K562 (cell line): ENCODE results near the gene CDC23. TPM values are rescaled to one million over a fixed set of nuclear protein-coding genes. Genes with fewer than 3 reads are reported as not detected.

Experiments used
- BRCA1 ChIP-seq, 2 experiments: fragments of 450-650 bp in 1 of 2; sonication (generic) in 1 of 2; formaldehyde crosslinking in 1 of 2; IDR thresholded peaks; 2 replicates each; pipeline versions ENCODE4 v1.5.0 to v1.6.1; 2017 to 2020; ENCODE audit warnings: mild to moderate bottlenecking in 1 of 2, missing genetic modification reagents in 1 of 2
- CC2D1A ChIP-seq: fragments of 450-650 bp; IDR thresholded peaks from 2 replicates; pipeline ENCODE4 v1.6.1; 2017; ENCODE audit warnings: mild to moderate bottlenecking
- DNMT1 ChIP-seq: fragments of 450-650 bp; IDR thresholded peaks from 2 replicates; pipeline ENCODE4 v1.6.1; 2016; ENCODE audit warnings: antibody characterized with exemption, mild to moderate bottlenecking
- FOXK1 ChIP-seq: sonication (generic); formaldehyde crosslinking; IDR thresholded peaks from 2 replicates; pipeline ENCODE4 v1.8.0; 2022; ENCODE audit warnings: missing genetic modification reagents, mild to moderate bottlenecking, borderline replicate concordance
- HIVEP1 ChIP-seq: fragments of 250-450 bp; sonication (Bioruptor Pico); IDR thresholded peaks from 2 replicates; pipeline ENCODE4 v1.4.0; 2020; ENCODE audit warnings: mild to moderate bottlenecking
- RFX5 ChIP-seq: IDR thresholded peaks from 2 replicates; pipeline ENCODE4 v1.6.1; 2011; ENCODE audit warnings: low read depth, mild to moderate bottlenecking, improper control_type of control experiment, low read length
- RUNX1 ChIP-seq: sonication (generic); IDR thresholded peaks from 2 replicates; pipeline ENCODE4 v1.6.1; 2016; ENCODE audit warnings: antibody characterized with exemption, low read depth
- SNIP1 ChIP-seq: fragments of 450-650 bp; IDR thresholded peaks from 2 replicates; pipeline ENCODE4 v1.7.1; 2017; ENCODE audit warnings: low read depth, mild to moderate bottlenecking
- USF1 ChIP-seq: sonication (generic); formaldehyde crosslinking; IDR thresholded peaks from 2 replicates; pipeline ENCODE4 v1.9.0; 2022; ENCODE audit warnings: mild to moderate bottlenecking, missing genetic modification reagents
- ZNF318 ChIP-seq, 2 experiments: fragments of 450-650 bp; IDR thresholded peaks; 2 replicates each; pipeline ENCODE4 v1.6.1; 2016; ENCODE audit warnings: mild to moderate bottlenecking in 2 of 2, borderline replicate concordance in 1 of 2, low read depth in 1 of 2, moderate library complexity in 1 of 2
- polyA plus RNA-seq, 8 experiments: library from polyadenylated mRNA; depleted of rRNA in 4 of 8; stranded (reverse) in 5 of 8; unstranded in 3 of 8; fragments of >200 nt; fragmentation: Nextera tagmentation in 2 of 8; fragmentation: Illumina TruSeq in 1 of 8; extraction: Ambion mirVana in 2 of 8; extraction: Trizol in 1 of 8; gene quantifications; 2 replicates each; pipeline versions ENCODE4 v1.2.1 to v1.2.3, GENCODE V29; 2011 to 2014; ENCODE audit warnings: inconsistent platforms in 1 of 8, missing spikeins in 1 of 8
- total RNA-seq, 7 experiments: library from RNA; depleted of rRNA in 6 of 7; stranded (reverse); fragments of >200 nt in 6 of 7; fragmentation: Illumina TruSeq in 2 of 7; extraction: Trizol in 2 of 7; gene quantifications; 2 replicates each; pipeline versions ENCODE4 v1.2.1 to v1.2.3, GENCODE V29; 2011 to 2021; ENCODE audit warnings: low replicate concordance in 1 of 7

CDC23 gene
- total and polyA plus RNA-seq, 9 of the 15 experiments (the other 6 are each of a cell fraction or from before 2014, with no cell fraction given) = 34.5 to 157 (median 65.5) TPM

- no peak for TF ChIP-seq ZNF318 (IDR thresholded peaks at IDR 0.05; ENCODE audit: borderline replicate concordance in 1 of 2, low read depth in 1 of 2)
- no peak for TF ChIP-seq FOXK1 (CRISPR knock-in tag)
- no peak for TF ChIP-seq SNIP1
- TF ChIP-seq CC2D1A = peak; percentile 75; the same call in 1 of the 2 replicates
- TF ChIP-seq HIVEP1 = no peak
- no peak for TF ChIP-seq DNMT1
- TF ChIP-seq BRCA1 (IDR thresholded peaks at IDR 0.05) = no peak
- no peak for TF ChIP-seq BRCA1 (CRISPR knock-in tag; IDR thresholded peaks at IDR 0.05)
- TF ChIP-seq USF1 (CRISPR knock-in tag) = peak; percentile 51; the same call in 1 of the 2 replicates
- TF ChIP-seq RUNX1 = 0 out of 2 replicates have a peak, but pooled peaks have one; percentile 55
- TF ChIP-seq RFX5 = no peak
Measured at GRCh38 chr5:138178516-138179276, 34.4 kb downstream of the CDC23 start, which contains the start of the genes BRD8 and KIF20A (continued).
